ENCODE data around the gene PCDH7. TPM values are rescaled to one million over a fixed set of nuclear protein-coding genes. Genes with fewer than 3 reads are reported as not detected.

The PCDH7 gene
- total and polyA plus RNA-seq, 2 experiments from 2014 or later = 2.4 to 10.8 TPM

DNA sequence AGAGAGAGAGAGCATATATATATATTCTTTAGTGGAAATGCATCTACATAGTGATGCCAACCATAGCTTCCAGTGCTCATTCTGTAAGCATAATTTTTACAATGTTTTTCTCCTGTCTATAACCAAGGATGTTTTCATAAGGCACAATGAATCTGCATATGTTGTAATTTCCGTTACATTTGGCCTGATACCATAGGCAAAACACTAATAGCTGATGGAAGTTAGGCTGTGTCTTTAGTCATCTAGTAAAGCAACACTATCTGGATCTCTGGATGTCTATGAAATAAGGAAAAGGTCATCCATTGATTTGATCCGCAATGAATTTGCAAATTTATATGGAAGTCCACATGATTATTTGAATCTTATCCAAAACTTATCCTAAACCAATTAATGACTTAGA, 8.1 kb downstream of the PCDH7 start:
- ATAC-seq (no peak), DNase-seq (ENCODE audit: low spot score) (no peak)
- peaks cover 1% of the 10 kb centered on the region; the same call in 1 of the 3 replicates for H3K9me3 Mint-ChIP-seq
- no peak overlapping the region for H3K4me3 Mint-ChIP-seq
- Histone ChIP-seq H3K27me3 (ENCODE audit: insufficient read depth) (peaks cover 16% of the 10 kb centered on the region), H3K4me2 (no peak overlapping the region), H3K4me1 (ENCODE audit: insufficient read depth) (peaks cover 9% of the 10 kb centered on the region; the same call in 1 of the 2 replicates), H3K79me2 (replicated peaks; ENCODE audit: insufficient read depth) (no peaks in the 10 kb centered on the region; the same call in 1 of the 2 replicates), H3K9me2 (ENCODE audit: insufficient read depth) (no peaks in the 10 kb centered on the region), H3K4me3 (no peak overlapping the region), H4K20me1 (replicated peaks; ENCODE audit: insufficient read depth) (peaks cover 4% of the 10 kb centered on the region; the same call in 1 of the 2 replicates), H3K27ac (ENCODE audit: low read depth) (no peak overlapping the region), H3F3A (replicated peaks; ENCODE audit: low read depth) (no peaks in the 10 kb centered on the region), H2AFZ (no peak overlapping the region), H3K36me3 (ENCODE audit: insufficient read depth) (no peaks in the 10 kb centered on the region)
- no peak overlapping the region for H3K27ac Mint-ChIP-seq
- H3K27me3 Mint-ChIP-seq (ENCODE audit: insufficient read depth, low read depth, poor library complexity) = peaks cover 13% of the 10 kb centered on the region
- H3K36me3 Mint-ChIP-seq (ENCODE audit: low read depth) = no peaks in the 10 kb centered on the region
- TF ChIP-seq REST (IDR thresholded peaks at IDR 0.05; ENCODE audit: unreplicated experiment) = no peak
- TF ChIP-seq EZH2 (IDR thresholded peaks at IDR 0.05; ENCODE audit: low read depth, unreplicated experiment) = no peak
- TF ChIP-seq NANOG (IDR thresholded peaks at IDR 0.05; ENCODE audit: borderline replicate concordance) = no peak
- TF ChIP-seq ZNF462 (CRISPR knock-in tag; IDR thresholded peaks at IDR 0.05) = no peak
- TF ChIP-seq ZNF331 (CRISPR knock-in tag; IDR thresholded peaks at IDR 0.05; ENCODE audit: low read depth) = no peak
- no peak for TF ChIP-seq ZNF114 (CRISPR knock-in tag; IDR thresholded peaks at IDR 0.05)
- H3K4me1 Mint-ChIP-seq = peaks cover 4% of the 10 kb centered on the region; the same call in 2 of the 3 replicates
